Small intestine (tissue), 7 donors: ENCODE data around the gene ENOX1. TPM values are rescaled to one million over a fixed set of nuclear protein-coding genes. Genes with fewer than 3 reads are reported as not detected.

Source experiments
- DNase-seq, 2 donors: peaks; one replicate each; pipeline versions ENCODE4 v3.0.0 to v3.0.0-alpha.2; 2013
- FAIRE-seq: peaks from 2 replicates; lab custom pipeline; 2012; peaks lifted over from hg19 to GRCh38; lab: Jason Lieb, UNC
- H3K27ac ChIP-seq, 3 donors: one replicate each; pipeline ENCODE4 v1.5.1; 2013; ENCODE audit warnings: low read length in 2 of 3, mild to moderate bottlenecking in 2 of 3, control low read depth in 1 of 3, inconsistent platforms in 1 of 3, low read depth in 1 of 3, moderate library complexity in 1 of 3
- H3K27me3 ChIP-seq, 3 donors: one replicate each; pipeline ENCODE4 v1.6.1; 2013; ENCODE audit warnings: low read length in 3 of 3, inconsistent platforms in 1 of 3; ENCODE audit not compliant: control insufficient read depth in 3 of 3, insufficient read depth in 3 of 3
- H3K36me3 ChIP-seq, 3 donors: one replicate each; pipeline ENCODE4 v1.6.1; 2013; ENCODE audit warnings: low read length in 3 of 3, inconsistent platforms in 1 of 3, low read depth in 1 of 3, mild to moderate bottlenecking in 1 of 3, moderate library complexity in 1 of 3; ENCODE audit not compliant: control insufficient read depth in 3 of 3, insufficient read depth in 2 of 3
- H3K4me1 ChIP-seq, 3 donors: one replicate each; pipeline ENCODE4 v1.6.1; 2013; ENCODE audit warnings: low read length in 2 of 3, inconsistent platforms in 1 of 3, low read depth in 1 of 3, mild to moderate bottlenecking in 1 of 3, moderate library complexity in 1 of 3; ENCODE audit not compliant: control insufficient read depth in 3 of 3, insufficient read depth in 2 of 3
- H3K4me3 ChIP-seq, 3 donors: one replicate each; pipeline ENCODE4 v1.5.1; 2013; ENCODE audit warnings: low read length in 3 of 3, control low read depth in 1 of 3, inconsistent platforms in 1 of 3, low read depth in 1 of 3, mild to moderate bottlenecking in 1 of 3, moderate library complexity in 1 of 3
- H3K9me3 ChIP-seq, 2 donors: one replicate each; pipeline ENCODE4 v1.6.1; 2013; ENCODE audit warnings: low read depth in 1 of 2, low read length in 1 of 2; ENCODE audit not compliant: control insufficient read depth in 2 of 2, insufficient read depth in 1 of 2
- WGBS, 3 donors: extraction: QIAGEN DNeasy Blood & Tissue Kit; methylation state at CpG; one replicate each; pipeline ENCODE4 v1.1.7; 2013; 5-methylcytosine and 5-hydroxymethylcytosine counted together
- polyA plus RNA-seq, 4 donors: library from polyadenylated mRNA; stranded (reverse) in 3 of 4; unstranded in 1 of 4; fragments of 200-250 nt in 3 of 4; fragments of 120-200 nt in 1 of 4; gene quantifications; one replicate each; pipeline versions ENCODE4 v1.2.1 to v1.2.3, GENCODE V29; 2013
- donor health status: healthy with polysubstance abuse.
- donor health status: control.
- donor health status: control.
- donor health status: Bipolar disorder and iron deficiency.
- donor health status: healthy.

Gene ENOX1
- polyA plus RNA-seq, 4 donors: 0.27 to 0.87 (median 0.72) TPM; not detected in 1

- Histone ChIP-seq H3K9me3 (no peaks in the 10 kb centered on the region), H3K36me3 (no peaks in the 10 kb centered on the region), H3K27ac (no peak overlapping the region), H3K4me1 (peaks cover 0 to 5% (median 4%) of the 10 kb centered on the region in 3 donors), H3K27me3 (no peaks in the 10 kb centered on the region), H3K4me3 (no peak overlapping the region)
- no peak for FAIRE-seq
- 73 to 87% (median 80%) methylated on average over 3 of the region's 3 CpGs for WGBS, 3 donors
- no peak for DNase-seq
Measured at GRCh38 chr13:43267916-43268315, 518.9 kb downstream of the ENOX1 start.

DNA sequence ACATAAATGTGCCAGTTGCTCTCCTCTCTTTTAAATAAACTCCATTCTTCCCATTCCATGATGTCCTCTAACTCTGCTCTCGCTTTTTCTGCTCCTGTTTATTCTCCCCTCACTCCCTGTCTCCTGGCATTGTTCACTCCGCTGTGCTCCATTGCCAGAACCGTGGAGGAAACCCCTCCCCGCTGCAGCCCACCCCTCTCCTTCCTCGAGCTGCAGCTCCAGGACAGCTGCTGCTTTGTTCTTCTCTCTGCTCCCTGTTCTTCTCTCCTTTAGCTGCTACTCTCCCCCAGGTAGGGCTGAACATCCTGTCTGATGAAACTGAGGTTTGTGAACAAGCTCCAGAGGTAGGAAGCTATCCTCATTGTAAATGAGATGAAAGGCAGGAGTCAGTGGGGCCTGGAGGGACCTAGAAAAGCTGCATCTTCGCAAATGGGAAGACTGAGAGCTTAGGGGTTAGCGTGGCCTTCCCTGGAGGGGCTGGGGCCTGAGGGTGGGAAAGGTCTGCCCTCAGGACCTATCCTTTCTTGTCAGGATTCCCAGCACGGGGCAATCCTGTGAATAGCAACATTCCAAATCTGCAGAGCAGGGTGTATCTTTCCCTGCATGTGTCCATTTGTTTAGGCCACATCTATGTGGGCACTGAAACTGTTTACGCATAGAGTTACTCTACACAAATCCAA is 519.7 kb downstream of the ENOX1 start:
- FAIRE-seq (no peak), DNase-seq (no peak)
- Histone ChIP-seq H3K27me3 (no peaks in the 10 kb centered on the region), H3K4me3 (no peak overlapping the region), H3K4me1 (peaks cover 0 to 5% (median 4%) of the 10 kb centered on the region in 3 donors), H3K9me3 (no peaks in the 10 kb centered on the region), H3K27ac (no peak overlapping the region), H3K36me3 (no peaks in the 10 kb centered on the region)
- 75 to 86% (median 83%) methylated on average over 9 of the region's 9 CpGs for WGBS, 3 donors

GRCh38 chr13:43265028-43265427 is 521.7 kb downstream of the ENOX1 start:
- H3K9me3 ChIP-seq: no peaks in the 10 kb centered on the region
- H3K4me3 ChIP-seq: no peak overlapping the region
- H3K27ac ChIP-seq: no peak overlapping the region
- H3K4me1 ChIP-seq: peaks cover 0 to 5% (median 3%) of the 10 kb centered on the region in 3 donors
- FAIRE-seq (no peak), DNase-seq (no peak)
- H3K27me3 ChIP-seq: no peaks in the 10 kb centered on the region
- WGBS, 3 donors: 53 to 70% (median 69%) methylated on average over 4 of the region's 4 CpGs
- H3K36me3 ChIP-seq: no peaks in the 10 kb centered on the region

DNA sequence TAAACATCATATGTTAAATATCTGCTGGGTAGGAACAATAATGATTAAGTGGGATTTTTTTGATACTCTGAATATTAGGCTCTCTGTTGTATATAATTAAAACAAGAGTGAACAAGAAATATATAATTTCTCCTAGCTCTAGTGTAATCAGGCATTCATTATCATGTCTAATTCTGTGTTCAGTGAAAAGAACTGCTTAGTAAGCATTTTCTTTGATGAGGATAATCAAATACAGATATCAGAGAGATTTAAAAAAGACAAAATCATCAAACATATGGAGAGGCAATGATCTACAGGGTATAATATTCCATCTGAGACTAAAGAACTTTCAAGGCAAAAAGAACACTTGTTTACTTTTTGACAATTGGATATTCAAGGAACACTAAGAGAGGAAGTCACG is 522.3 kb downstream of the ENOX1 start:
- H3K4me3 ChIP-seq: no peak overlapping the region
- H3K27ac ChIP-seq: no peak overlapping the region
- WGBS, 3 donors: 90 to 97% (median 97%) methylated on average over 1 of the region's 1 CpG
- H3K9me3 ChIP-seq: no peaks in the 10 kb centered on the region
- H3K36me3 ChIP-seq: no peaks in the 10 kb centered on the region
- no peaks in the 10 kb centered on the region for H3K27me3 ChIP-seq
- peaks cover 0 to 2% (median 0%) of the 10 kb centered on the region in 3 donors for H3K4me1 ChIP-seq
- no peak for FAIRE-seq
- no peak for DNase-seq

DNA sequence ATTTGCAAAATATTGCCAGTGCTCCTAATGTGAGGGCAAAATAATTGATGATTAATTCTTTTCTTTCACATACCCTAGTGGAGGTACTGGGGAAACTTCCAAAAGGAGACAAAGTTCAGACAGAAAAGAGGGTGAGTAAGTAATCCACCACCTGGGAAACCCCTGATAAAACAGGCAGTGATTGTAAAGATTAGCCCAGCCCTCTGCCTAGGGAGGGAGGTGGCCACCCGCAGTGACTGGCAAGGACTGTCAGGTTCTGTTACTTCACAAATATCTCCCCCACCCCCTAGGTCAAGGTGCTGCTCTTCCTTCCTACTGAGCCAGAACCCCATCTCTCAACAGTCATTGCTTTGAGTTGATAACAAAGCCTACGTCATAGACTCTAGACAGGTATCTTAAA is 523.7 kb downstream of the ENOX1 start:
- 21 to 51% (median 36%) methylated on average over 2 of the region's 2 CpGs for WGBS, 3 donors
- Histone ChIP-seq H3K36me3 (no peaks in the 10 kb centered on the region), H3K4me3 (no peak overlapping the region), H3K4me1 (no peaks in the 10 kb centered on the region), H3K27ac (no peak overlapping the region), H3K27me3 (no peaks in the 10 kb centered on the region), H3K9me3 (no peaks in the 10 kb centered on the region)
- DNase-seq (peak; percentile 24 to 35), FAIRE-seq (no peak)

DNA sequence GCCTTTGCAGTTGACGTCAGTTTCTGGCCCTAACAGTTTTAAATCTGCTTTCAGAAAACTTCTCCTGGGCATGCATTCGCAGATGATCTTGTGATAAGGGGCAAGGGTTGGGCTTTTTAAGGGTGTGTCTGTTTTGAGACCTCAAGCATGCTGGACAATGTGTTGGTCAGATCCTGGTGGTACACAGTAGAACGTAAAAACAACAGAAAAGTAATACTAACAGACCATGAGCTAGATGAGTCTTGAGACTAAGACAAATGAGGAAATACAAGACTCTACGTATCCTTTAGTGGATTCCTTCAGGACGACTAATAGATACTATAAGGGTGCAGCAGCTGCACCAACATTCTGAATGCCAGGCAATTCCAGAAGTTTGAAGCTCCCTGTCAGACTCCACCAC is 525.8 kb downstream of the ENOX1 start:
- no peaks in the 10 kb centered on the region for H3K9me3 ChIP-seq
- no peaks in the 10 kb centered on the region for H3K4me1 ChIP-seq
- DNase-seq (no peak), FAIRE-seq (no peak)
- no peak overlapping the region for H3K27ac ChIP-seq
- no peaks in the 10 kb centered on the region for H3K27me3 ChIP-seq
- 84 to 92% (median 90%) methylated on average over 5 of the region's 5 CpGs for WGBS, 3 donors
- H3K4me3 ChIP-seq: no peak overlapping the region
- H3K36me3 ChIP-seq: no peaks in the 10 kb centered on the region

- WGBS, 3 donors: 87 to 94% (median 87%) methylated on average over 1 of the region's 1 CpG
- H3K9me3 ChIP-seq: no peaks in the 10 kb centered on the region
- no peak overlapping the region for H3K27ac ChIP-seq
- DNase-seq (no peak), FAIRE-seq (no peak)
- no peaks in the 10 kb centered on the region for H3K36me3 ChIP-seq
- no peaks in the 10 kb centered on the region for H3K4me1 ChIP-seq
- H3K27me3 ChIP-seq: no peaks in the 10 kb centered on the region
- H3K4me3 ChIP-seq: no peak overlapping the region
Measured at GRCh38 chr13:43258771-43259170, 528.0 kb downstream of the ENOX1 start.

DNA sequence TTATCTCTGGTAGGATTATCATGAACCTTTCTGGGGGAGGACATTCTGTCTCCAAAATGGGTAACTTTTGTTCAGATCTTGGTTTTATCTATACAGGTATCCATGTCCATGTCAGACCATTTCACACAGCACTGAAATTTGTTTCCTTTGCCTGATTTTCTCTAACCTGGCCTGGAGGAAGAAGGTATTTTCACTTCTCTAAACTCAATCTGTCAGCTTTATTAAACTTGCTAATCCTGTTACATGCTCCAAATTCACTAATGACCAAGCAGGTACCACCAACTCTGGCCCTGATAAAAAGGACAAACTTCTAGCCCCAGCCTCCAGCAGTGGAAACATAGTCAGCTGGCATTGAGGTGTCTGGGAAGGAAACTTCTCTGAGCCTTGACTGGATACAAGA is 529.0 kb downstream of the ENOX1 start:
- DNase-seq (no peak), FAIRE-seq (no peak)
- Histone ChIP-seq H3K27me3 (no peaks in the 10 kb centered on the region), H3K36me3 (no peaks in the 10 kb centered on the region), H3K4me1 (no peaks in the 10 kb centered on the region), H3K27ac (no peak overlapping the region), H3K9me3 (no peaks in the 10 kb centered on the region), H3K4me3 (no peak overlapping the region)

GRCh38 chr13:43251961-43252360 is 534.8 kb downstream of the ENOX1 start:
- H3K9me3 ChIP-seq: no peaks in the 10 kb centered on the region
- 80 to 83% (median 82%) methylated on average over 5 of the region's 5 CpGs for WGBS, 3 donors
- DNase-seq (no peak), FAIRE-seq (no peak)
- no peak overlapping the region for H3K27ac ChIP-seq
- no peaks in the 10 kb centered on the region for H3K27me3 ChIP-seq
- no peaks in the 10 kb centered on the region for H3K4me1 ChIP-seq
- no peaks in the 10 kb centered on the region for H3K36me3 ChIP-seq
- no peak overlapping the region for H3K4me3 ChIP-seq
